ENCODE results near the gene MZT1.

Gene MZT1

DNA sequence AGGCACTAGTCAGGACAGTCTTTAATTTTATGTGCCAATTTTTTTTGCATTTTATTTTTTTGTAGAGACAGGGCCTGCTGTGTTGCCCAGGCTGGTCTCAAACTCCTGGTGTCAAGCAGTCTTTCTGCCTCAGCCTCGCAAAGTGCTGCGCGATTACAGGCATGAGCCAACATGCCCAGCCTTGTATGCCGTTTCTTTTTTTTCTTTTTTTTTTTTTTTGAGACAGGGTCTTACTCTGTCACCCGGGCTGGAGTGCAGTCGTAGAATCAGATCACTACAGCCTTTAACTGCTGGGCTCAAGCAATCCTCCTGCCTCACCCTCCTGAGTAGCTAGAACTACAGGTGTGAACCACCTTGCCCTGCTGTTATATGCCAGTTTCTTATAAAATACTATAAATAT lies 26.7 kb upstream of the MZT1 start:
- H3K27ac Mint-ChIP-seq = no peak overlapping the region
- TF ChIP-seq, protein P1, sequence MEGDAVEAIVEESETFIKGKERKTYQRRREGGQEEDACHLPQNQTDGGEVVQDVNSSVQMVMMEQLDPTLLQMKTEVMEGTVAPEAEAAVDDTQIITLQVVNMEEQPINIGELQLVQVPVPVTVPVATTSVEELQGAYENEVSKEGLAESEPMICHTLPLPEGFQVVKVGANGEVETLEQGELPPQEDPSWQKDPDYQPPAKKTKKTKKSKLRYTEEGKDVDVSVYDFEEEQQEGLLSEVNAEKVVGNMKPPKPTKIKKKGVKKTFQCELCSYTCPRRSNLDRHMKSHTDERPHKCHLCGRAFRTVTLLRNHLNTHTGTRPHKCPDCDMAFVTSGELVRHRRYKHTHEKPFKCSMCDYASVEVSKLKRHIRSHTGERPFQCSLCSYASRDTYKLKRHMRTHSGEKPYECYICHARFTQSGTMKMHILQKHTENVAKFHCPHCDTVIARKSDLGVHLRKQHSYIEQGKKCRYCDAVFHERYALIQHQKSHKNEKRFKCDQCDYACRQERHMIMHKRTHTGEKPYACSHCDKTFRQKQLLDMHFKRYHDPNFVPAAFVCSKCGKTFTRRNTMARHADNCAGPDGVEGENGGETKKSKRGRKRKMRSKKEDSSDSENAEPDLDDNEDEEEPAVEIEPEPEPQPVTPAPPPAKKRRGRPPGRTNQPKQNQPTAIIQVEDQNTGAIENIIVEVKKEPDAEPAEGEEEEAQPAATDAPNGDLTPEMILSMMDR (IDR thresholded peaks at IDR 0.05; ENCODE audit: unreplicated experiment in 3 of 3) = no peak
- no peak overlapping the region for H3K4me3 Mint-ChIP-seq
- no peaks in the 10 kb centered on the region for H3K27me3 Mint-ChIP-seq (ENCODE audit: low read depth)
- H3K9me3 Mint-ChIP-seq = no peaks in the 10 kb centered on the region
- no peaks in the 10 kb centered on the region for H3K4me1 Mint-ChIP-seq
- H3K36me3 Mint-ChIP-seq (ENCODE audit: low read depth) = peaks cover 59% of the 10 kb centered on the region

DNA sequence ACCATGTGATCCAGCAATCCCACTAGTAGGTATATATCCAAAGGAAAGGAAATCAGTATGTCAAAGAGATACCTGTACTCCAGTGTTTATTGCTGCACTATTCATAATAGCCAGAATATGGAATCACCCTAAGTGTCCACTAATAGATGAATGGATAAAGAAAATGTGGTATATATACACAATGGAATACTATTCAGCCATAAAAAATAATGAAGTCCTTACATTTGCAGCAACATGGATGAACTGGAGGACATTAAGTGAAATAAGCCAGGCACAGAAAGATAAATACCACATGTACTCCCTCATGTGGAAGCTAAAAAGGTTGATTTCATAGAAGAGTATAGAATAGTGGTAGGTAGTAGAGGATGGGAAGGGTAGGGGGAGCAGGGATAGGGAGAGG lies 23.8 kb upstream of the MZT1 start:
- TF ChIP-seq, protein P1 (IDR thresholded peaks at IDR 0.05; ENCODE audit: unreplicated experiment in 3 of 3) = no peak

DNA sequence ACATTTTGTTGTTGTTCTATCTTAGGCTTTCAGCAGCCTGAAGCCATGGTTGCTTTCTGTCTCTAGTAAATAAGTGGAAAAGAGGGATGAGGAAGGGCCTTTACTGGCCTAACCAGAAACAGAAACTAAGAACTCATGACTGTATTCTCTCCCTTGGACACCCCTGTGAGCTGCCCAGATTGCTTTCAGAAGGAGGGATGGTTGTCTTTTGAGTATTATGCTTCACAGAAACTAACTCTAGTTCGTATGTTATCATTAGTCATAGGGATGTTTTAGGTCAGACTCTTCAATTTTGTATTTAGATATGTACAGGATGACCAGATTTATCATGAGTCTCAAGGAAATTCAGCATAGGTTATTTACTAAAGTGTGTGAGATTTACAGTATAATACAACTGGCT lies 17.8 kb upstream of the MZT1 start:
- H3K27ac Mint-ChIP-seq = no peak overlapping the region

More for the DNA sequence above, 23.8 kb upstream of the MZT1 start:
- no peak overlapping the region for H3K27ac Mint-ChIP-seq
- peaks cover 64% of the 10 kb centered on the region for H3K36me3 Mint-ChIP-seq (ENCODE audit: low read depth)
- H3K4me1 Mint-ChIP-seq = no peaks in the 10 kb centered on the region
- no peaks in the 10 kb centered on the region for H3K27me3 Mint-ChIP-seq (ENCODE audit: low read depth)
- no peaks in the 10 kb centered on the region for H3K9me3 Mint-ChIP-seq
- H3K4me3 Mint-ChIP-seq = no peak overlapping the region

DNA sequence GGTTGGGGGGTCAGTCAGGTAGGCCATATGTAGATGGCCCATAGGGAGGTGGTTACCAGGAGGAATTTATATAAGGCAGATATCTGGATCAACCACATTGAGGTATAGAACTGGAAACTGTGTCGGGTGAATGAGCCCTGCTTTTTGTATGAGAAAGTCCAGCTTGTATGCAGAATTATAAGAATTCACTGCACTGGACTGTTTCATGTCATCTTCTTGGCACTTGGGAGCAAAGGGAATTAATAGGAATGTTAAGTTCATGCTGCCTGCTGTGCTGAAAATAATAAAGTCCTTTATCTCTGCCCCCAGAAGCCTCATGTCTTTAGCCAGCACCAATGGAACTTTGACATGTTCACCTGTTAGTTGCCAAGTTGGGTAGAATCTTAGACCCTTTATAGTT lies 12.6 kb upstream of the MZT1 start:
- Mint-ChIP-seq H3K4me3 (no peak overlapping the region), H3K9me3 (no peaks in the 10 kb centered on the region), H3K27ac (no peak overlapping the region), H3K4me1 (no peaks in the 10 kb centered on the region), H3K27me3 (ENCODE audit: low read depth) (no peaks in the 10 kb centered on the region), H3K36me3 (ENCODE audit: low read depth) (peaks cover 30% of the 10 kb centered on the region)
- TF ChIP-seq, protein P1 (IDR thresholded peaks at IDR 0.05; ENCODE audit: unreplicated experiment in 3 of 3) = no peak

More for the DNA sequence above, 17.8 kb upstream of the MZT1 start:
- Mint-ChIP-seq H3K4me1 (no peaks in the 10 kb centered on the region), H3K27me3 (ENCODE audit: low read depth) (no peaks in the 10 kb centered on the region), H3K4me3 (no peak overlapping the region), H3K36me3 (ENCODE audit: low read depth) (peaks cover 48% of the 10 kb centered on the region), H3K9me3 (no peaks in the 10 kb centered on the region)
- TF ChIP-seq, protein P1 (IDR thresholded peaks at IDR 0.05; ENCODE audit: unreplicated experiment in 3 of 3) = no peak

DNA sequence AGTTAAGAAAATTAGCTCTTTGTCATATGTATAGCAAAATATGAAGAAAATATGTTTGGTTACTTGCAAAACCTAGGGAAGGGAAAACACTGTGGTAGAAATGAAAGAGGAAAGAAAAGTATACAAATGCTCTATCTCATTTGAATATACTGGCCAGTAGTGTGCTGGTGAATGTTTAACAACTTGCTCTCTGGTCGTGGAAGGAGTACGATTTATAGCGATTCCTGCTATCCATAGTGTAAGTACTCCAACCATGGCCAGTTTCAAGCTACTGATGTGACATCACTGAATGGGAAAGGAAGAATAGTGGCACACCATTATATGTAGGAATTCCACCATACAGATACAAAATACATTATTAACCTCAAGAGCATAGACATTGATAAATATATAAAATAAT lies 9.6 kb upstream of the MZT1 start:
- H3K36me3 Mint-ChIP-seq (ENCODE audit: low read depth) = peaks cover 25% of the 10 kb centered on the region

DNA sequence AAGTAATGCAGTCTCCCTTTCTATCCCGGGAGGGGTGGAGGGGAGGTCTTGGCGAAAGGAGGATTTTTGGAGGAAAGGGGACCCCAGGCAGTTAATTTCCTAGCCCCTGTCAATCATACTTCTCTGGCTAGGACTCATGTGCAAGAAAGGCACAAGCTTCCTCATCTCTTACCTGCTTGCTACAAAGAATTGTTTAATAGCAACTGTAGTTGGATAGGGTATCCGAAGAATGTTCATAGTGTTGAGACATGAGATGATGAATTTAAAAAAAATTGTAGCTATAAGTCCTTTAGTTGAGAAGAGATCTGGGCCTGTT lies 819 bp upstream of the MZT1 start:
- peak overlapping the region; percentile 51 to 85 (median 76) for H3K27ac Mint-ChIP-seq
- TF ChIP-seq, protein P1 (IDR thresholded peaks at IDR 0.05; ENCODE audit: unreplicated experiment in 3 of 3) = no peak

More for the DNA sequence above, 9.6 kb upstream of the MZT1 start:
- Mint-ChIP-seq H3K4me1 (no peaks in the 10 kb centered on the region), H3K27ac (no peak overlapping the region), H3K27me3 (ENCODE audit: low read depth) (no peaks in the 10 kb centered on the region), H3K4me3 (no peak overlapping the region), H3K9me3 (no peaks in the 10 kb centered on the region)
- TF ChIP-seq, protein P1 (IDR thresholded peaks at IDR 0.05; ENCODE audit: unreplicated experiment in 3 of 3) = no peak

More for the DNA sequence above, 819 bp upstream of the MZT1 start:
- peaks cover 20% of the 10 kb centered on the region for H3K4me1 Mint-ChIP-seq
- H3K9me3 Mint-ChIP-seq = no peaks in the 10 kb centered on the region
- peaks cover 32% of the 10 kb centered on the region for H3K36me3 Mint-ChIP-seq (ENCODE audit: low read depth)
- H3K4me3 Mint-ChIP-seq = peak overlapping the region; percentile 96 to 99 (median 98)
- no peaks in the 10 kb centered on the region for H3K27me3 Mint-ChIP-seq (ENCODE audit: low read depth)

All from nephron (organoid).